ENCODE results near the gene BEST3.
"Not testable (repeated sequence)": the region's sequence is repeated elsewhere in the genome, so short reads cannot be mapped to it uniquely, and the experiment has no call there.

The BEST3 gene

GRCh38 chr12:69682110-69682755 lies 16.9 kb downstream of the BEST3 start:
- no peak for ATAC-seq (replicated peaks; ENCODE audit: extremely low read depth, poor library complexity, severe bottlenecking)
- DNase-seq (ENCODE audit: low spot score in 2 of 2), result no peak
- H3K4me3 Mint-ChIP-seq, result no peak overlapping the region
- H3K36me3 Mint-ChIP-seq (ENCODE audit: insufficient read depth), result no peaks in the 10 kb centered on the region
- no peaks in the 10 kb centered on the region for H3K4me1 Mint-ChIP-seq
- H3K27me3 Mint-ChIP-seq, result peaks cover 46% of the 10 kb centered on the region
- H3K27ac Mint-ChIP-seq (ENCODE audit: low read depth), result no peak overlapping the region
- H3K9me3 Mint-ChIP-seq, result no peaks in the 10 kb centered on the region

- Mint-ChIP-seq H3K36me3 (ENCODE audit: insufficient read depth) (no peaks in the 10 kb centered on the region), H3K4me1 (no peaks in the 10 kb centered on the region), H3K27ac (ENCODE audit: low read depth) (no peak overlapping the region)
Measured at GRCh38 chr12:69679119-69679518, 20.0 kb downstream of the BEST3 start.

GRCh38 chr12:69676257-69677012 lies 22.7 kb downstream of the BEST3 start:
- Mint-ChIP-seq H3K27me3 (peaks cover 16% of the 10 kb centered on the region), H3K27ac (ENCODE audit: low read depth) (no peak overlapping the region), H3K4me1 (no peaks in the 10 kb centered on the region), H3K4me3 (no peak overlapping the region), H3K9me3 (no peaks in the 10 kb centered on the region), H3K36me3 (ENCODE audit: insufficient read depth) (no peaks in the 10 kb centered on the region)
- DNase-seq (ENCODE audit: low spot score in 2 of 2), result no peak
- ATAC-seq (replicated peaks; ENCODE audit: extremely low read depth, poor library complexity, severe bottlenecking), result no peak

More at GRCh38 chr12:69679119-69679518, 20.0 kb downstream of the BEST3 start:
- ATAC-seq (replicated peaks; ENCODE audit: extremely low read depth, poor library complexity, severe bottlenecking) (no peak), DNase-seq (ENCODE audit: low spot score in 2 of 2) (no peak)
- peaks cover 33% of the 10 kb centered on the region for H3K27me3 Mint-ChIP-seq
- no peak overlapping the region for H3K4me3 Mint-ChIP-seq
- H3K9me3 Mint-ChIP-seq, result no peaks in the 10 kb centered on the region

GRCh38 chr12:69672195-69672594 lies 26.9 kb downstream of the BEST3 start:
- Mint-ChIP-seq H3K36me3 (ENCODE audit: insufficient read depth) (no peaks in the 10 kb centered on the region), H3K27ac (ENCODE audit: low read depth) (no peak overlapping the region), H3K4me1 (no peaks in the 10 kb centered on the region), H3K9me3 (no peaks in the 10 kb centered on the region), H3K27me3 (peaks cover 16% of the 10 kb centered on the region), H3K4me3 (no peak overlapping the region)
- ATAC-seq (replicated peaks; ENCODE audit: extremely low read depth, poor library complexity, severe bottlenecking), result no peak
- no peak for DNase-seq (ENCODE audit: low spot score in 2 of 2)

GRCh38 chr12:69671597-69671996 lies 27.5 kb downstream of the BEST3 start:
- DNase-seq (ENCODE audit: low spot score in 2 of 2) (no peak), ATAC-seq (replicated peaks; ENCODE audit: extremely low read depth, poor library complexity, severe bottlenecking) (no peak)
- H3K36me3 Mint-ChIP-seq (ENCODE audit: insufficient read depth), result no peaks in the 10 kb centered on the region
- H3K4me1 Mint-ChIP-seq, result no peaks in the 10 kb centered on the region
- H3K4me3 Mint-ChIP-seq, result no peak overlapping the region
- H3K27ac Mint-ChIP-seq (ENCODE audit: low read depth), result no peak overlapping the region
- no peaks in the 10 kb centered on the region for H3K9me3 Mint-ChIP-seq
- peaks cover 10% of the 10 kb centered on the region for H3K27me3 Mint-ChIP-seq

- Mint-ChIP-seq H3K4me3 (no peak overlapping the region), H3K27ac (ENCODE audit: low read depth) (no peak overlapping the region), H3K27me3 (no peaks in the 10 kb centered on the region), H3K4me1 (no peaks in the 10 kb centered on the region), H3K36me3 (ENCODE audit: insufficient read depth) (no peaks in the 10 kb centered on the region), H3K9me3 (no peaks in the 10 kb centered on the region)
- DNase-seq (ENCODE audit: low spot score in 2 of 2), result no peak
- no peak for ATAC-seq (replicated peaks; ENCODE audit: extremely low read depth, poor library complexity, severe bottlenecking)
Measured at GRCh38 chr12:69666798-69667197, 32.3 kb downstream of the BEST3 start.

GRCh38 chr12:69664930-69665377 lies 34.1 kb downstream of the BEST3 start:
- H3K27ac Mint-ChIP-seq (ENCODE audit: low read depth); H3K4me1 Mint-ChIP-seq; H3K27me3 Mint-ChIP-seq; DNase-seq (ENCODE audit: low spot score in 2 of 2); H3K4me3 Mint-ChIP-seq; H3K36me3 Mint-ChIP-seq (ENCODE audit: insufficient read depth); H3K9me3 Mint-ChIP-seq; ATAC-seq (replicated peaks; ENCODE audit: extremely low read depth, poor library complexity, severe bottlenecking): not testable (repeated sequence)

- H3K9me3 Mint-ChIP-seq, result no peaks in the 10 kb centered on the region
Measured at GRCh38 chr12:69663726-69664125, 35.4 kb downstream of the BEST3 start.

GRCh38 chr12:69662764-69663163 lies 36.3 kb downstream of the BEST3 start:
- no peak overlapping the region for H3K27ac Mint-ChIP-seq (ENCODE audit: low read depth)
- H3K9me3 Mint-ChIP-seq, result no peaks in the 10 kb centered on the region
- peaks cover 27% of the 10 kb centered on the region for H3K27me3 Mint-ChIP-seq
- H3K4me1 Mint-ChIP-seq, result no peaks in the 10 kb centered on the region
- ATAC-seq (replicated peaks; ENCODE audit: extremely low read depth, poor library complexity, severe bottlenecking), result no peak
- H3K36me3 Mint-ChIP-seq (ENCODE audit: insufficient read depth), result no peaks in the 10 kb centered on the region
- no peak overlapping the region for H3K4me3 Mint-ChIP-seq
- no peak for DNase-seq (ENCODE audit: low spot score in 2 of 2)

More at GRCh38 chr12:69663726-69664125, 35.4 kb downstream of the BEST3 start:
- no peaks in the 10 kb centered on the region for H3K4me1 Mint-ChIP-seq
- ATAC-seq (replicated peaks; ENCODE audit: extremely low read depth, poor library complexity, severe bottlenecking) (no peak), DNase-seq (ENCODE audit: low spot score in 2 of 2) (no peak)
- H3K36me3 Mint-ChIP-seq (ENCODE audit: insufficient read depth), result no peaks in the 10 kb centered on the region
- H3K27me3 Mint-ChIP-seq, result peaks cover 19% of the 10 kb centered on the region
- no peak overlapping the region for H3K27ac Mint-ChIP-seq (ENCODE audit: low read depth)
- no peak overlapping the region for H3K4me3 Mint-ChIP-seq

- H3K4me3 Mint-ChIP-seq, result no peak overlapping the region
- no peak overlapping the region for H3K27ac Mint-ChIP-seq (ENCODE audit: low read depth)
- no peaks in the 10 kb centered on the region for H3K4me1 Mint-ChIP-seq
- DNase-seq (ENCODE audit: low spot score in 2 of 2) (no peak), ATAC-seq (replicated peaks; ENCODE audit: extremely low read depth, poor library complexity, severe bottlenecking) (no peak)
- H3K27me3 Mint-ChIP-seq, result peaks cover 27% of the 10 kb centered on the region
- H3K36me3 Mint-ChIP-seq (ENCODE audit: insufficient read depth), result no peaks in the 10 kb centered on the region
- no peaks in the 10 kb centered on the region for H3K9me3 Mint-ChIP-seq
Measured at GRCh38 chr12:69661386-69661785, 37.7 kb downstream of the BEST3 start.

GRCh38 chr12:69660164-69660863 lies 38.8 kb downstream of the BEST3 start:
- no peak overlapping the region for H3K4me3 Mint-ChIP-seq
- no peaks in the 10 kb centered on the region for H3K36me3 Mint-ChIP-seq (ENCODE audit: insufficient read depth)
- DNase-seq (ENCODE audit: low spot score in 2 of 2) (no peak), ATAC-seq (replicated peaks; ENCODE audit: extremely low read depth, poor library complexity, severe bottlenecking) (no peak)
- H3K9me3 Mint-ChIP-seq, result no peaks in the 10 kb centered on the region
- H3K27ac Mint-ChIP-seq (ENCODE audit: low read depth), result no peak overlapping the region
- H3K4me1 Mint-ChIP-seq, result no peaks in the 10 kb centered on the region
- peaks cover 27% of the 10 kb centered on the region for H3K27me3 Mint-ChIP-seq

- Mint-ChIP-seq H3K4me3 (no peak overlapping the region), H3K4me1 (no peaks in the 10 kb centered on the region), H3K36me3 (ENCODE audit: insufficient read depth) (no peaks in the 10 kb centered on the region), H3K27me3 (peaks cover 30% of the 10 kb centered on the region), H3K27ac (ENCODE audit: low read depth) (no peak overlapping the region), H3K9me3 (no peaks in the 10 kb centered on the region)
- ATAC-seq (replicated peaks; ENCODE audit: extremely low read depth, poor library complexity, severe bottlenecking) (no peak), DNase-seq (ENCODE audit: low spot score in 2 of 2) (no peak)
Measured at GRCh38 chr12:69658203-69658602, 40.9 kb downstream of the BEST3 start.
